Caco-2 (cell line): Measurements from ENCODE around the gene MRPL40. TPM values are rescaled to one million over a fixed set of nuclear protein-coding genes. Genes with fewer than 3 reads are reported as not detected.
A peak's percentile ranks its signal among the peaks of the same experiment; 100 is the strongest.

Source experiments
- BruUV-seq: library from RNA; stranded (reverse); fragments of 400-500 nt; replicated peaks from 2 replicates; lab custom pipeline; 2021; lab: Mats Ljungman, UMichigan
- CTCF ChIA-PET: fragments of 300-600 bp; sonication (Branson Sonifier 250); formaldehyde crosslinking; loops from one replicate; lab custom pipeline; 2022; ENCODE audit warnings: antibody characterized with exemption; lab: Charles Lee
- POLR2A ChIA-PET: fragments of 300-600 bp; sonication (Branson Sonifier 250); formaldehyde crosslinking; loops from one replicate; lab custom pipeline; 2022; ENCODE audit warnings: antibody characterized with exemption; lab: Charles Lee
- DNase-seq, 2 experiments: peaks; one replicate each; pipeline versions ENCODE4 v3.0.0 to v3.0.0-alpha.2; 2020 to 2022
- H3K27me3 ChIP-seq: replicated peaks from 2 replicates; pipeline ENCODE4 v1.6.0; 2011; ENCODE audit warnings: low read length; ENCODE audit not compliant: control insufficient read depth, insufficient read depth
- H3K36me3 ChIP-seq: 2 replicates; pipeline ENCODE4 v1.5.1; 2011; ENCODE audit warnings: low read length; ENCODE audit not compliant: control insufficient read depth, insufficient read depth
- H3K4me1 ChIP-seq: fragments of 250-450 bp; sonication (Bioruptor Pico); 2 replicates; pipeline ENCODE4 v1.5.1; 2020; ENCODE audit warnings: mild to moderate bottlenecking
- H3K4me3 ChIP-seq: 2 replicates; pipeline ENCODE4 v1.5.1; 2011; ENCODE audit warnings: low read depth, mild to moderate bottlenecking, control low read depth, low read length
- H3K9me3 ChIP-seq: fragments of 250-450 bp; sonication (Bioruptor Pico); 2 replicates; pipeline ENCODE4 v1.5.1; 2020; ENCODE audit warnings: mild to moderate bottlenecking, moderate library complexity
- H3K27ac Mint-ChIP-seq: one replicate; pipeline ENCODE4 v1.8.0; 2022; ENCODE audit warnings: mixed read lengths; ENCODE audit not compliant: unreplicated experiment
- H3K27me3 Mint-ChIP-seq: one replicate; pipeline ENCODE4 v1.8.0; 2022; ENCODE audit warnings: mixed read lengths; ENCODE audit not compliant: insufficient read depth, unreplicated experiment
- H3K36me3 Mint-ChIP-seq: one replicate; pipeline ENCODE4 v1.8.0; 2022; ENCODE audit warnings: mild to moderate bottlenecking, mixed read lengths; ENCODE audit not compliant: insufficient read depth, unreplicated experiment
- H3K4me1 Mint-ChIP-seq: one replicate; pipeline ENCODE4 v1.8.0; 2022; ENCODE audit warnings: low read depth, mixed read lengths; ENCODE audit not compliant: unreplicated experiment
- H3K4me3 Mint-ChIP-seq: one replicate; pipeline ENCODE4 v1.8.0; 2022; ENCODE audit warnings: mild to moderate bottlenecking, moderate library complexity, mixed read lengths; ENCODE audit not compliant: unreplicated experiment
- H3K9me3 Mint-ChIP-seq: one replicate; pipeline ENCODE4 v1.8.0; 2022; ENCODE audit warnings: mixed read lengths; ENCODE audit not compliant: unreplicated experiment
- CTCF ChIP-seq, 2 experiments: fragments of 200-600 bp in 1 of 2; IDR thresholded peaks; 1 replicate in 1 of 2; 2 replicates in 1 of 2; pipeline versions ENCODE4 v1.5.1 to v1.8.0; 2011 to 2022; ENCODE audit warnings: antibody characterized with exemption in 1 of 2, control low read depth in 1 of 2, inconsistent platforms in 1 of 2, low read depth in 1 of 2, low read length in 1 of 2, mild to moderate bottlenecking in 1 of 2, moderate library complexity in 1 of 2; ENCODE audit not compliant: insufficient read depth in 1 of 2, severe bottlenecking in 1 of 2, unreplicated experiment in 1 of 2
- intact Hi-C: fragments of 100-400 bp; cut with micrococcal nuclease; formaldehyde crosslinking; loops from one replicate; pipeline ENCODE4 v1.10.0; 2022; ENCODE audit not compliant: unreplicated experiment
- total RNA-seq: library from RNA; stranded (reverse); gene quantifications from 2 replicates; pipeline ENCODE4 v1.2.3, GENCODE V29; 2022

Gene MRPL40
- total RNA-seq, 1 experiment from 2014 or later: 42.7 TPM

DNA sequence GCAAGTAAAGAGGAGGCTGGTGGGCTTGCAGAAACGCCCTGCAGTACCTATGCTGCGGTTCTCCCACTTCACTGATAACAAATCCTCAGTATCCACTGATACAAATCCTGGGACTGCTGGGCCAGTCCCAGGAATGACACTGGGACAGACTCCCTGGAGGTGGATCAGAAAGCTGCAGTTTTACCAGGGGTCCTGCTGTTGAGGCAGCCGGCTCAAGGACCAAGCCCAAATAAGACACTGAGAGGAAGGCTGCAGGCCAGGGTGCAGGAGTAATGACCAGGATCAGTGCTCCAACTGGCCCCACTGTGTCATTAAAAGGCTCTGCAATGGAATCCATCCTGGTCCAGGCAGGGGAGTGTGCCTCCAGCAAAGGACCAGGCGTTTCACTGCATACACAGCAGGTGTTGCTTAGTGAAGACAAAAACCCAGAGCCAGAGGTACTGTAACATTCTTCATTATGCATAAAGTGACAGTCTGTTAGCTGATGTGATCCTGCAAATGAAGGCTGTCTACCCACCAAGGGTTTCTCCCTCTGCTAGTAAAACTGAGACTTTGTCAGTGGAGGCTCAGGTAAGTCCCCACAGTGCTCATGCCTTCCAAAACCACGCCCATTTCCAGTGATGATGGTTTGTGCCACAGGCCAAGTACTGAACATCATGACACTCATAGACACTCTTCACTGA, 16.5 kb downstream of the MRPL40 start:
- no peak for DNase-seq
- POLR2A ChIA-PET: no interaction called here
- no peaks in the 10 kb centered on the region for H3K4me1 ChIP-seq
- Mint-ChIP-seq H3K36me3 (peaks cover 55% of the 10 kb centered on the region), H3K4me3 (peak overlapping the region; percentile 81), H3K9me3 (no peaks in the 10 kb centered on the region), H3K27ac (no peak overlapping the region), H3K27me3 (no peaks in the 10 kb centered on the region), H3K4me1 (peaks cover 17% of the 10 kb centered on the region)
- intact Hi-C loops: no loop called here
- CTCF ChIA-PET: no interaction called here
- no TSS peak for BruUV-seq
- no peaks in the 10 kb centered on the region for H3K27me3 ChIP-seq
- peak overlapping the region; percentile 76 for H3K4me3 ChIP-seq
- H3K36me3 ChIP-seq: peaks cover 1% of the 10 kb centered on the region
- H3K9me3 ChIP-seq: no peaks in the 10 kb centered on the region
- no peak for TF ChIP-seq CTCF (IDR thresholded peaks at IDR 0.05; ENCODE audit: insufficient read depth in 1 of 2, low read depth in 1 of 2, low read length in 1 of 2, severe bottlenecking in 1 of 2, unreplicated experiment in 1 of 2)

DNA sequence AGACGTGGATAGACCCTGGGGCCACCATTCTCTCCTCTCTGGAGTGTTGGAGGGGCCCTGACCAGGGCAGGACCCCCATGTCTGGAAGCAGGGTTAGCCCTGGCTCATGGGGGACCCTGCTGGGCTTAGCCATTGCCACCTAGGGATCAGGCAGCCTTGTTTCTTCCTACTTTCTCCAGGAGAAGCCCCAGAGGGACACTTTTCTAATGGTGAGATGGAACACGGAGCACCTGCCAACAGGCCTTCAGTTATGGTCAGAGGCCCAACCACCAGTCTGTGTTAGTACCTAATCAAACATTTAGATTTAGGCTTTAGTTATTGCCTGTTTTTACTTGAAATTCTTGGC, 17.1 kb downstream of the MRPL40 start:
- H3K9me3 Mint-ChIP-seq: no peaks in the 10 kb centered on the region
- peaks cover 17% of the 10 kb centered on the region for H3K4me1 Mint-ChIP-seq
- Histone ChIP-seq H3K4me1 (no peaks in the 10 kb centered on the region), H3K4me3 (no peak overlapping the region), H3K27me3 (no peaks in the 10 kb centered on the region), H3K36me3 (no peaks in the 10 kb centered on the region; the same call in 1 of the 2 replicates), H3K9me3 (no peaks in the 10 kb centered on the region)
- peaks cover 57% of the 10 kb centered on the region for H3K36me3 Mint-ChIP-seq
- H3K27ac Mint-ChIP-seq: no peak overlapping the region
- H3K4me3 Mint-ChIP-seq: no peak overlapping the region
- intact Hi-C loops: no loop called here
- ChIA-PET CTCF (no interaction called here), POLR2A (no interaction called here)
- no peaks in the 10 kb centered on the region for H3K27me3 Mint-ChIP-seq
- TF ChIP-seq CTCF (IDR thresholded peaks at IDR 0.05; ENCODE audit: insufficient read depth in 1 of 2, low read depth in 1 of 2, low read length in 1 of 2, severe bottlenecking in 1 of 2, unreplicated experiment in 1 of 2): no peak
- BruUV-seq: no TSS peak
- no peak for DNase-seq

DNA sequence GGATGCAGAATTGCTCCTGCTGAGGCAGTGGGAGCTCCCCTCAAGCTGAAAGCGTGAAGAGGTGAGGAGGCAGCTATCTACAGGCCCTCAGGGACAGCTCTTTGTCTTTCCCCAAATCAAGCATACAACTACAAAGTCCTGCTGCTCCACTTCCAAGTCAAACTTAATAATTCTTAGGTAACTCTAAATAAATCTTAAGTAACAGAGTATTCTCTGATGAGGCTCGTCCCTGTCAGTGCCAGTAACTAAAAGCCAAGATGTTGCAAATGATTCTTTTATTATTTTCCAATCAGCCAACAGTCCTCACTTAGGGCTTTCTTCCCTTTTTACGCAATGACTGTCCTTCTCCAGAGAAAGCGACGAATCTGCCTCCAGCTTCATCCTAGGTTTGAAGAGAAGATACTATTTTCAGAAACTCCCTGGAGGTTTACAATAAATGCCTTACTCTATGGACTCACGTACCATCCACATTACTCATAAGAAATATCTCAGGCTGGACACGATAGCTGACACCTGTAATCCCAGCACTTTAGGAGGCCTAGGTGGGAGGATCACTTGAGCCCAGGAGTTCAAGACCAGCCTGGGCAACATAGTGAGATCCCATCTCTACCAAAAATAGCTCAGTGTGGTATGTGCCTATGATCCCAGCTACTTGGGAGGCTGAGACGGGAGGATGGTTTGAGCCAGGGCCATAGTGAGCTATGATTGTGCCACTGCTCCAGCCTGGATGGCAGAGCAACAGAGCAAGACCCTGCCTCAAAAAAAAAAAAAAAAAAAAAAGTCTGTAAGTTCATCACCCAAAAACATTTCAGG, 18.2 kb downstream of the MRPL40 start:
- Mint-ChIP-seq H3K4me1 (peaks cover 17% of the 10 kb centered on the region), H3K36me3 (peaks cover 52% of the 10 kb centered on the region), H3K27me3 (no peaks in the 10 kb centered on the region), H3K9me3 (no peaks in the 10 kb centered on the region), H3K4me3 (no peak overlapping the region), H3K27ac (no peak overlapping the region)
- no peak overlapping the region for H3K4me3 ChIP-seq
- no peaks in the 10 kb centered on the region for H3K27me3 ChIP-seq
- DNase-seq: no peak
- no peak for TF ChIP-seq CTCF (IDR thresholded peaks at IDR 0.05; ENCODE audit: insufficient read depth in 1 of 2, low read depth in 1 of 2, low read length in 1 of 2, severe bottlenecking in 1 of 2, unreplicated experiment in 1 of 2)
- ChIA-PET CTCF (interaction anchor here (0.7 kb wide), 1 partner anchor 179 kb away, joined by 9 read pairs; no protein-coding TSS in a partner anchor), POLR2A (no interaction called here)
- no peaks in the 10 kb centered on the region for H3K4me1 ChIP-seq
- BruUV-seq: no TSS peak
- no peaks in the 10 kb centered on the region; the same call in 1 of the 2 replicates for H3K36me3 ChIP-seq
- H3K9me3 ChIP-seq: no peaks in the 10 kb centered on the region
- intact Hi-C loops: no loop called here
